Mesenchymal stem cell (in vitro differentiated cells and primary cell): ENCODE data around the gene UNC5B.

Experiments used
- DNase-seq: peaks from one replicate; pipeline ENCODE4 v3.0.0-alpha.2; 2013
- H2AFZ ChIP-seq: one replicate; pipeline ENCODE4 v1.6.1; 2013; ENCODE audit warnings: low read depth, mild to moderate bottlenecking, control low read depth, inconsistent platforms, low read length, moderate library complexity
- H2AK5ac ChIP-seq: 2 replicates; pipeline ENCODE4 v1.6.1; 2013; ENCODE audit warnings: low read length, moderate library complexity, mild to moderate bottlenecking, inconsistent platforms; ENCODE audit not compliant: severe bottlenecking
- H2BK120ac ChIP-seq: one replicate; pipeline ENCODE4 v1.6.1; 2013; ENCODE audit warnings: low read depth, mild to moderate bottlenecking, inconsistent platforms, low read length, moderate library complexity
- H2BK12ac ChIP-seq, 2 experiments: one replicate each; pipeline ENCODE4 v1.6.1; 2013; ENCODE audit warnings: inconsistent platforms in 2 of 2, low read length in 2 of 2, mild to moderate bottlenecking in 2 of 2, moderate library complexity in 2 of 2, control low read depth in 1 of 2
- H2BK15ac ChIP-seq: one replicate; pipeline ENCODE4 v1.6.1; 2013; ENCODE audit warnings: mild to moderate bottlenecking, low read depth, inconsistent platforms; ENCODE audit not compliant: poor library complexity, severe bottlenecking
- H2BK5ac ChIP-seq: 2 replicates; pipeline ENCODE4 v1.6.1; 2013; ENCODE audit warnings: low read depth, mild to moderate bottlenecking, low read length, control low read depth, inconsistent platforms; ENCODE audit not compliant: poor library complexity, severe bottlenecking
- H3K14ac ChIP-seq, 2 experiments: one replicate each; pipeline ENCODE4 v1.6.1; 2013; ENCODE audit warnings: inconsistent platforms in 2 of 2, low read length in 2 of 2, control low read depth in 1 of 2, mild to moderate bottlenecking in 1 of 2, moderate library complexity in 1 of 2
- H3K18ac ChIP-seq, 2 experiments: one replicate each; pipeline ENCODE4 v1.6.1; 2013; ENCODE audit warnings: inconsistent platforms in 2 of 2, low read length in 2 of 2, control low read depth in 1 of 2, low read depth in 1 of 2, mild to moderate bottlenecking in 1 of 2
- H3K23ac ChIP-seq, 2 experiments: one replicate each; pipeline ENCODE4 v1.6.1; 2013; ENCODE audit warnings: inconsistent platforms in 2 of 2, low read length in 2 of 2, mild to moderate bottlenecking in 2 of 2, moderate library complexity in 2 of 2, control low read depth in 1 of 2
- H3K27ac ChIP-seq: 2 replicates; pipeline ENCODE4 v1.5.1; 2013; ENCODE audit warnings: mild to moderate bottlenecking, moderate library complexity, low read length, control low read depth, inconsistent platforms; ENCODE audit not compliant: poor library complexity, severe bottlenecking
- H3K27me3 ChIP-seq, 2 experiments: 2 replicates each; pipeline versions ENCODE4 v1.6.1 to v1.7.0; 2013; ENCODE audit warnings: low read length in 2 of 2, mild to moderate bottlenecking in 2 of 2, moderate library complexity in 2 of 2, control low read depth in 1 of 2, inconsistent platforms in 1 of 2; ENCODE audit not compliant: control insufficient read depth in 1 of 2, insufficient read depth in 1 of 2
- H3K36me3 ChIP-seq, 2 experiments: 2 replicates each; pipeline versions ENCODE4 v1.6.1 to v1.7.0; 2013; ENCODE audit warnings: low read length in 2 of 2, control low read depth in 1 of 2, inconsistent platforms in 1 of 2, low read depth in 1 of 2, mild to moderate bottlenecking in 1 of 2; ENCODE audit not compliant: insufficient read depth in 2 of 2, control insufficient read depth in 1 of 2
- H3K4ac ChIP-seq, 2 experiments: one replicate each; pipeline ENCODE4 v1.6.1; 2013; ENCODE audit warnings: inconsistent platforms in 2 of 2, low read length in 2 of 2, mild to moderate bottlenecking in 2 of 2, moderate library complexity in 2 of 2, control low read depth in 1 of 2, low read depth in 1 of 2
- H3K4me1 ChIP-seq: 2 replicates; pipeline ENCODE4 v1.6.1; 2013; ENCODE audit warnings: low read depth, low read length, control low read depth; ENCODE audit not compliant: control insufficient read depth, insufficient read depth
- H3K4me2 ChIP-seq: 2 replicates; pipeline ENCODE4 v1.6.1; 2013; ENCODE audit warnings: low read length, mild to moderate bottlenecking, inconsistent platforms; ENCODE audit not compliant: poor library complexity, severe bottlenecking
- H3K4me3 ChIP-seq, 2 experiments: 2 replicates each; pipeline versions ENCODE4 v1.5.1 to v1.7.0; 2013; ENCODE audit warnings: low read length in 2 of 2, mild to moderate bottlenecking in 2 of 2, control low read depth in 1 of 2, low read depth in 1 of 2; ENCODE audit not compliant: insufficient read depth in 1 of 2
- H3K79me1 ChIP-seq: replicated peaks from 2 replicates; pipeline ENCODE4 v1.6.1; 2013; ENCODE audit warnings: mild to moderate bottlenecking, control low read depth, low read length, inconsistent platforms; ENCODE audit not compliant: poor library complexity, severe bottlenecking
- H3K9ac ChIP-seq: 2 replicates; pipeline ENCODE4 v1.7.0; 2013; ENCODE audit warnings: mild to moderate bottlenecking, low read length, moderate library complexity
- H3K9me3 ChIP-seq: 2 replicates; pipeline ENCODE4 v1.7.0; 2013; ENCODE audit warnings: mild to moderate bottlenecking, low read length; ENCODE audit not compliant: control insufficient read depth
- H4K8ac ChIP-seq: one replicate; pipeline ENCODE4 v1.6.1; 2013; ENCODE audit warnings: inconsistent platforms, mild to moderate bottlenecking, low read length, moderate library complexity
- H4K91ac ChIP-seq: one replicate; pipeline ENCODE4 v1.6.1; 2013; ENCODE audit warnings: mild to moderate bottlenecking, low read length, inconsistent platforms
- WGBS: methylation state at CpG from one replicate; pipeline ENCODE4 v1.1.7; 2013; ENCODE audit warnings: mixed read lengths; 5-methylcytosine and 5-hydroxymethylcytosine counted together

Gene UNC5B

DNA sequence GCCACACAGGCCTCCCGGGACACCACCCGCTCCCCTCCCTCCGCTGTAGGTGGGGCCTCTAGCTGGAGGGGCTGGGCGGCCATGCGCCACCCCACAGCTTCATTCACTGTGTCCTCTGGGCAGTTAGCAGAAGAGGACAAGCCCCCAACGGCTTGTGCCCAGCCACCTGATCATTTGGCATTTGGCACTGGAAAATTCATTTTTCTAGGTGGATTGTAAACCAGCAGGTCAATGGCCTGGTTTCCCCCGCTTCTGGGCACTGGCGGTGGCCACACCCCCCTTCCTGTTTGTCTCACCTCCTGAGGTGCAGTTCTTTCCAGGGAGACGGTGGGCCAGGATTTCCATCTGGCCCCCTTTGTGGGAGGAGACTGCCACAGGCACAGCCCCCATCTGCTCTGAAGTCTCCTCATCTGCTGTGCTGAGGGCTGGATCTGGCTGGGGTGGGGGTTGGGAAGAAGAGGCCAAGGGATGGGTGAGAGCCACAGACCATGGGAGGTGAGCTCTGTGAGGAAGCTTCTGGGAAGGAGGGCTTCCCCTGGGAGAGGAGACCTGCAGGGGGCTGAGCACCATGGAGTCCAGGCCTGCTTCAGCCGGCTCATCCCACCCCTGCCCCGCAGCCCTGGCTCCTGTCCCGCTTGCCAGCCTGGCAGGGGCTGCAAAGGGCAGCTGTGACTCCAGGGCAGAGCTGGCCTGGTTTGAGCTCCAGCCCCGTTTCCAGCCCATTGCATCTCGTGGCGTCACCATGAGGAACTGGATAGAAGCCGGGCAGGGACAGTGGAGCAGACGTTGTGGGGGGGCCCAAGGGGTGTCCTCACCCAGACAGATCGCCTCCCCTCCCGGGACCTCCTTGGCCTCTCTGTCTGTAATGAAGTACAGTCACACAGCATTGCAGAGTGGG lies 66.6 kb downstream of the UNC5B start:
- H3K23ac ChIP-seq = no peak overlapping the region
- WGBS = 77% methylated on average over 18 of the region's 19 CpGs
- H4K91ac ChIP-seq = peak overlapping the region; percentile 58
- H3K4me1 ChIP-seq = peaks cover 13% of the 10 kb centered on the region
- H2BK15ac ChIP-seq = no peak overlapping the region
- H2BK120ac ChIP-seq = no peak overlapping the region
- no peak for DNase-seq
- no peak overlapping the region for H3K27ac ChIP-seq
- peaks cover 0 to 39% of the 10 kb centered on the region in 2 experiments for H3K27me3 ChIP-seq
- no peak overlapping the region for H2BK5ac ChIP-seq
- H2AK5ac ChIP-seq = no peak overlapping the region
- H3K79me1 ChIP-seq = no peaks in the 10 kb centered on the region
- H3K14ac ChIP-seq = peak overlapping the region in 1 of 2 experiments; percentile 39
- no peak overlapping the region for H3K4me3 ChIP-seq
- peak overlapping the region; percentile 6 for H3K4me2 ChIP-seq
- no peak overlapping the region for H3K9ac ChIP-seq
- H3K4ac ChIP-seq = no peak overlapping the region
- no peak overlapping the region for H2BK12ac ChIP-seq
- no peak overlapping the region for H2AFZ ChIP-seq
- H3K18ac ChIP-seq = peak overlapping the region in 1 of 2 experiments; percentile 29
- no peaks in the 10 kb centered on the region for H3K9me3 ChIP-seq
- no peak overlapping the region for H4K8ac ChIP-seq
- no peaks in the 10 kb centered on the region for H3K36me3 ChIP-seq

DNA sequence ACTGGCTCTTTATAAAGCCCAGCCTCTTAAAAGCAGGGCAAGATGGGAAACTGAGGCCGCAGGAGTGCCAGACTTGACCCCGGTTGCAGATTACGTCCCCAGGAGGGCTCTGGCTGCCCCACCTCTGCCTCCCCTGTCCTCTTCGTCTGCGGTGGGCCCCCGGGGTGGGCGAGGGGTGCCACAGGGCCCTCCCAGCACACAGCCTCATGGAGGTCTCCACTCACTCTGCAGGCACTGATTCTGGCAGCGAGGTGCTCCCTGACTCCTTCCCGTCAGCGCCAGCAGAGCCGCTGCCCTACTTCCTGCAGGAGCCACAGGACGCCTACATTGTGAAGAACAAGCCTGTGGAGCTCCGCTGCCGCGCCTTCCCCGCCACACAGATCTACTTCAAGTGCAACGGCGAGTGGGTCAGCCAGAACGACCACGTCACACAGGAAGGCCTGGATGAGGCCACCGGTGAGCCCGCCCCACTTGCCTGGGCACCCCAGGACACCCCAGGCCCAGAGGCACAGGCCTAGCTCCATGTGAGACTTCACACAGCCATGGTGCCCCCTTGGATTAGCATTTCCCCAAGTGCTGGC lies 67.3 kb downstream of the UNC5B start:
- 88% methylated on average over 22 of the region's 22 CpGs for WGBS
- H2BK12ac ChIP-seq = no peak overlapping the region
- H4K8ac ChIP-seq = no peak overlapping the region
- H3K9ac ChIP-seq = no peak overlapping the region
- no peak overlapping the region for H2AFZ ChIP-seq
- no peak overlapping the region for H3K4ac ChIP-seq
- no peak overlapping the region for H3K4me3 ChIP-seq
- H3K18ac ChIP-seq = peak overlapping the region in 1 of 2 experiments; percentile 41
- no peak overlapping the region for H4K91ac ChIP-seq
- no peak overlapping the region for H2BK15ac ChIP-seq
- H3K9me3 ChIP-seq = no peaks in the 10 kb centered on the region
- H3K79me1 ChIP-seq = no peaks in the 10 kb centered on the region
- no peak overlapping the region for H2AK5ac ChIP-seq
- H2BK120ac ChIP-seq = no peak overlapping the region
- peak overlapping the region in 1 of 2 experiments; percentile 42 for H3K14ac ChIP-seq
- peaks cover 0 to 39% of the 10 kb centered on the region in 2 experiments for H3K27me3 ChIP-seq
- H3K27ac ChIP-seq = no peak overlapping the region
- H2BK5ac ChIP-seq = no peak overlapping the region
- H3K36me3 ChIP-seq = no peaks in the 10 kb centered on the region
- H3K4me2 ChIP-seq = no peak overlapping the region
- no peak overlapping the region for H3K23ac ChIP-seq
- peaks cover 13% of the 10 kb centered on the region for H3K4me1 ChIP-seq
- DNase-seq = no peak

DNA sequence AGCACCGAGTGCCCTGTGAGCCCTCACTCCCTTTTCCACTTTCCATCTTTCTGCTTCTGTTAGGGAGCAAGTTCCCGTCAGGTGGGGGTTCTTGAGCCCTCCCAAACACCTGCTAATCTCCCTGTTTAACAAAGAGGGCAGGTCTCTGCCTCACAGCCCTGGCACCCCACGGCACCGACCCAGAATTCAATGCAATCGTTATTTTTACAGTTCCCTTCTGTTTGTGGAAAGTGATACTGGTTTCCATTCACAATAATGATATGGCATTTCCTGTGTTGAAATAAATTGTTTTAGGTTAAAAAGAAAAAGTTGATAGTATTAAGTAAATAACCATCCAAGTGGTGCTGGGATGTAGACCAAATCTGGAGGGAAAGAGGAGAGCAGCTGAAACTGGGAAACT lies 67.8 kb downstream of the UNC5B start:
- no peak overlapping the region for H3K14ac ChIP-seq

DNA sequence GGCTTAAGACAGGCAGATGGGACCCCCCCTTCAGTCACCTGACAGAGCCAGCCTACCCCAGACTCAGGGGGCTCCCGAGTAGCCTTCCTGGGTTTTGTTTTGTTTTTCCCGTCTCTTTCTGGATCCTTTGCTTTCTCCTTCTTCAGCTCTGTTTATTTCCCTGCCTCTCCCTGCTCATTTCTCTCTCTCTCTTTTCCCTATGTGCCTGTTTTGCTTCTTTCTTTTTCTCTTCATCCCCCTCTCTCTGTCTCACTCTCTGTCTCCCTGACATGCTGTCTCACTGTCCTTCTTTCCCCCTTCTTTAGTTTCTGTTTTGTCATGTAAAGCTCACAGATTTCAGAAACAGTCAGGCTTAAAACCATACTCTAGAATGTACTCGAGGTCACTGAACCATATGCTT lies 68.5 kb downstream of the UNC5B start:
- H3K18ac ChIP-seq = no peak overlapping the region
- WGBS = 34% methylated on average over 2 of the region's 3 CpGs
- H2AK5ac ChIP-seq = no peak overlapping the region
- no peak overlapping the region for H3K4me2 ChIP-seq
- H3K9ac ChIP-seq = no peak overlapping the region
- H3K27ac ChIP-seq = no peak overlapping the region
- DNase-seq = no peak
- H2BK12ac ChIP-seq = no peak overlapping the region
- H3K36me3 ChIP-seq = no peaks in the 10 kb centered on the region
- no peaks in the 10 kb centered on the region for H3K79me1 ChIP-seq
- H3K14ac ChIP-seq = no peak overlapping the region
- H3K4me3 ChIP-seq = no peak overlapping the region
- no peak overlapping the region for H3K4ac ChIP-seq
- no peaks in the 10 kb centered on the region for H3K9me3 ChIP-seq
- peaks cover 0 to 42% of the 10 kb centered on the region in 2 experiments for H3K27me3 ChIP-seq
- H3K4me1 ChIP-seq = peaks cover 7% of the 10 kb centered on the region
- no peak overlapping the region for H3K23ac ChIP-seq
- no peak overlapping the region for H4K91ac ChIP-seq
- no peak overlapping the region for H2BK15ac ChIP-seq
- no peak overlapping the region for H4K8ac ChIP-seq
- H2BK120ac ChIP-seq = no peak overlapping the region
- H2AFZ ChIP-seq = no peak overlapping the region
- no peak overlapping the region for H2BK5ac ChIP-seq

More for the DNA sequence above, 67.8 kb downstream of the UNC5B start:
- Histone ChIP-seq H3K27ac (no peak overlapping the region), H2BK12ac (no peak overlapping the region), H2AFZ (no peak overlapping the region), H4K91ac (no peak overlapping the region), H3K9ac (no peak overlapping the region), H3K79me1 (no peaks in the 10 kb centered on the region), H2BK120ac (no peak overlapping the region), H3K4me1 (peaks cover 9% of the 10 kb centered on the region), H3K18ac (no peak overlapping the region), H3K4me3 (no peak overlapping the region), H3K36me3 (no peaks in the 10 kb centered on the region), H4K8ac (no peak overlapping the region), H3K4ac (no peak overlapping the region), H2AK5ac (no peak overlapping the region), H2BK5ac (no peak overlapping the region), H3K27me3 (peaks cover 0 to 39% of the 10 kb centered on the region in 2 experiments), H3K9me3 (no peaks in the 10 kb centered on the region), H3K23ac (no peak overlapping the region), H3K4me2 (no peak overlapping the region), H2BK15ac (no peak overlapping the region)
- 87% methylated on average over 5 of the region's 5 CpGs for WGBS
- DNase-seq = no peak
